Measurements from ENCODE around the gene MINDY4.

Gene MINDY4

GRCh38 chr7:30920021-30920583 lies 148.9 kb downstream of the MINDY4 start:
- no peak for TF ChIP-seq CTCF (IDR thresholded peaks at IDR 0.05; ENCODE audit: control insufficient read depth, extremely low read depth, insufficient read depth)

GRCh38 chr7:30920584-30921539 lies 149.6 kb downstream of the MINDY4 start:
- no peak for TF ChIP-seq CTCF (IDR thresholded peaks at IDR 0.05; ENCODE audit: control insufficient read depth, extremely low read depth, insufficient read depth)
- H3K4me3 ChIP-seq (ENCODE audit: low read depth, low read length), result no peak overlapping the region
- DNase-seq (ENCODE audit: low read depth), result no peak

More at GRCh38 chr7:30920021-30920583, 148.9 kb downstream of the MINDY4 start:
- H3K4me3 ChIP-seq (ENCODE audit: low read depth, low read length), result no peak overlapping the region
- DNase-seq (ENCODE audit: low read depth), result no peak

GRCh38 chr7:30921540-30922401 lies 150.6 kb downstream of the MINDY4 start:
- no peak overlapping the region for H3K4me3 ChIP-seq (ENCODE audit: low read depth, low read length)
- TF ChIP-seq CTCF (IDR thresholded peaks at IDR 0.05; ENCODE audit: control insufficient read depth, extremely low read depth, insufficient read depth), result no peak
- no peak for DNase-seq (ENCODE audit: low read depth)

DNA sequence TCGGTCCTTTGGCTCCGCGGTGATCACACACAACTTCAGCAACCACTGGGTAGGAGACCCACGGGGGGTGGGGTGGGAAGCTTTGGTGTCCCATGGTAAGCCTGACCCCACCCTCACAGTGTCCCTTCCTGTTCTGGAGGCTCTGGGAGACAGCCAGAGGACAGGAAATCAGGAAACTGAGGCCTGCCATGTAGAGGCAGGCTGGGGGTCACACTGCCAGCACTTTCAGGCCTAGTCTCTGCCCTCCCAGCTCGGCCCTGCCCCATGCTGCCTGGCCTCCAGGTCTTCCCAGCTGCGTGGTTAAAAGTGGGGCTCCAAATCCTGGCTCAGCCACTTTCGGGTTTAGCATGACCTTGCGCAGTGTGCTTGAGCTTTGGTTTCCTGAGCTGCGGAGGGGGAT lies 151.4 kb downstream of the MINDY4 start:
- no peak overlapping the region for H3K4me3 ChIP-seq (ENCODE audit: low read depth, low read length)
- no peak for DNase-seq (ENCODE audit: low read depth)
- TF ChIP-seq CTCF (IDR thresholded peaks at IDR 0.05; ENCODE audit: control insufficient read depth, extremely low read depth, insufficient read depth), result no peak

GRCh38 chr7:30923009-30923773 lies 152.0 kb downstream of the MINDY4 start:
- no peak for DNase-seq (ENCODE audit: low read depth)

More at GRCh38 chr7:30923009-30923773, 152.0 kb downstream of the MINDY4 start:
- H3K4me3 ChIP-seq (ENCODE audit: low read depth, low read length), result no peak overlapping the region
- TF ChIP-seq CTCF (IDR thresholded peaks at IDR 0.05; ENCODE audit: control insufficient read depth, extremely low read depth, insufficient read depth), result no peak
